HG03066 (cell line): Measurements from ENCODE around the gene CCDC172.

Source experiments
- ATAC-seq: cut with Tn5 transposase; IDR thresholded peaks from one replicate; pipeline ENCODE4 v1.9.1; 2021; ENCODE audit warnings: low read depth; ENCODE audit not compliant: unreplicated experiment

Gene CCDC172

GRCh38 chr10:116324227-116324950, at the start of gene CCDC172:
Gene CCDC172 (plus strand): TSS chr10:116324448. CDS start chr10:116325012, 564 bp downstream.
- no peak for ATAC-seq

- no peak for ATAC-seq
Observed at GRCh38 chr10:116276981-116277380, 47.3 kb upstream of the CCDC172 start.

- no peak for ATAC-seq
Observed at GRCh38 chr10:116278846-116279245, 45.4 kb upstream of the CCDC172 start.

- no peak for ATAC-seq
Observed at GRCh38 chr10:116281775-116282174, 42.5 kb upstream of the CCDC172 start.

- ATAC-seq = no peak
Observed at GRCh38 chr10:116286626-116287200, 37.5 kb upstream of the CCDC172 start.

- ATAC-seq = no peak
Observed at GRCh38 chr10:116287906-116288501, 36.2 kb upstream of the CCDC172 start.

- ATAC-seq = no peak
Observed at GRCh38 chr10:116289652-116290051, 34.6 kb upstream of the CCDC172 start.

GRCh38 chr10:116292493-116292892, 31.8 kb upstream of the CCDC172 start:
- no peak for ATAC-seq

GRCh38 chr10:116296291-116296721, 27.9 kb upstream of the CCDC172 start:
- no peak for ATAC-seq

- no peak for ATAC-seq
Observed at GRCh38 chr10:116298586-116298985, 25.7 kb upstream of the CCDC172 start.

- no peak for ATAC-seq
Observed at GRCh38 chr10:116300542-116300941, 23.7 kb upstream of the CCDC172 start.

GRCh38 chr10:116304923-116305322, 19.3 kb upstream of the CCDC172 start:
- ATAC-seq = no peak

- no peak for ATAC-seq
Observed at GRCh38 chr10:116306847-116307246, 17.4 kb upstream of the CCDC172 start.

- no peak for ATAC-seq
Observed at GRCh38 chr10:116307455-116307854, 16.8 kb upstream of the CCDC172 start.

- no peak for ATAC-seq
Observed at GRCh38 chr10:116311016-116311415, 13.2 kb upstream of the CCDC172 start.

GRCh38 chr10:116311706-116312490, 12.3 kb upstream of the CCDC172 start:
- no peak for ATAC-seq

GRCh38 chr10:116312548-116312947, 11.7 kb upstream of the CCDC172 start:
- no peak for ATAC-seq

GRCh38 chr10:116316503-116316902, 7.7 kb upstream of the CCDC172 start:
- ATAC-seq = no peak

GRCh38 chr10:116324951-116325635, 845 bp downstream of the CCDC172 start:
- no peak for ATAC-seq

- no peak for ATAC-seq
Observed at GRCh38 chr10:116325987-116326386, 1.7 kb downstream of the CCDC172 start.

- no peak for ATAC-seq
Observed at GRCh38 chr10:116329153-116329552, 4.9 kb downstream of the CCDC172 start.
